ENCODE results near the gene CD244. TPM values are rescaled to one million over a fixed set of nuclear protein-coding genes. Genes with fewer than 3 reads are reported as not detected.

Gene CD244
- total RNA-seq, 1 donor from 2014 or later: not detected

DNA sequence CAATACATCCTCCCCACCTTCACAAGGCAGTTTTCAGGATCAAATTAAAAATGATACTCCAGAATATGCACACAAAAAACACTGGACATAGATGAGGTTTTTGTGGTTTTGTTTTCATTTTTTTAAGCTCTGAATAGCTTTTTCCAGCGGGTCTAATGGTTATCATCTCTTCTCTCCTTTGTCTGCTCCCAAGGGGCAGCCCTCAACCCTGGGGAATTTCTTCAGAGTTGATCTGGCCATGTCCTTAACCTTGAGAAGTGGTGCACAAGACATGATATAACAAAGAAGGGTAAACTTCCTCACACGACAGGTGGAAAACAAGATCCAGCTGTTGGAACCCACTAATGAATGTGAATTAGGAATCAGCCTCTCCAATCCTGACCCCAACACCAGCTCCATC, 1.5 kb upstream of the CD244 start:
- Mint-ChIP-seq H3K4me3 (no peak overlapping the region), H3K4me1 (peaks cover 18% of the 10 kb centered on the region), H3K27ac (no peak overlapping the region), H3K36me3 (no peaks in the 10 kb centered on the region), H3K27me3 (ENCODE audit: low read depth) (peaks cover 5% of the 10 kb centered on the region), H3K9me3 (no peaks in the 10 kb centered on the region)
- no peak for DNase-seq (ENCODE audit: low spot score in 2 of 2, unreplicated experiment in 2 of 2)
- TF ChIP-seq, protein P1, sequence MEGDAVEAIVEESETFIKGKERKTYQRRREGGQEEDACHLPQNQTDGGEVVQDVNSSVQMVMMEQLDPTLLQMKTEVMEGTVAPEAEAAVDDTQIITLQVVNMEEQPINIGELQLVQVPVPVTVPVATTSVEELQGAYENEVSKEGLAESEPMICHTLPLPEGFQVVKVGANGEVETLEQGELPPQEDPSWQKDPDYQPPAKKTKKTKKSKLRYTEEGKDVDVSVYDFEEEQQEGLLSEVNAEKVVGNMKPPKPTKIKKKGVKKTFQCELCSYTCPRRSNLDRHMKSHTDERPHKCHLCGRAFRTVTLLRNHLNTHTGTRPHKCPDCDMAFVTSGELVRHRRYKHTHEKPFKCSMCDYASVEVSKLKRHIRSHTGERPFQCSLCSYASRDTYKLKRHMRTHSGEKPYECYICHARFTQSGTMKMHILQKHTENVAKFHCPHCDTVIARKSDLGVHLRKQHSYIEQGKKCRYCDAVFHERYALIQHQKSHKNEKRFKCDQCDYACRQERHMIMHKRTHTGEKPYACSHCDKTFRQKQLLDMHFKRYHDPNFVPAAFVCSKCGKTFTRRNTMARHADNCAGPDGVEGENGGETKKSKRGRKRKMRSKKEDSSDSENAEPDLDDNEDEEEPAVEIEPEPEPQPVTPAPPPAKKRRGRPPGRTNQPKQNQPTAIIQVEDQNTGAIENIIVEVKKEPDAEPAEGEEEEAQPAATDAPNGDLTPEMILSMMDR (IDR thresholded peaks at IDR 0.05; ENCODE audit: unreplicated experiment): no peak

GRCh38 chr1:160863774-160864131, 1.1 kb upstream of the CD244 start:
- H3K36me3 Mint-ChIP-seq: no peaks in the 10 kb centered on the region
- no peaks in the 10 kb centered on the region for H3K9me3 Mint-ChIP-seq
- H3K27me3 Mint-ChIP-seq (ENCODE audit: low read depth): peaks cover 4% of the 10 kb centered on the region
- peaks cover 18% of the 10 kb centered on the region for H3K4me1 Mint-ChIP-seq
- no peak for DNase-seq (ENCODE audit: low spot score in 2 of 2, unreplicated experiment in 2 of 2)
- H3K4me3 Mint-ChIP-seq: no peak overlapping the region
- H3K27ac Mint-ChIP-seq: no peak overlapping the region
- TF ChIP-seq, protein P1 (IDR thresholded peaks at IDR 0.05; ENCODE audit: unreplicated experiment): no peak

GRCh38 chr1:160863061-160863773, 530 bp upstream of the CD244 start:
- no peak for DNase-seq (ENCODE audit: low spot score in 2 of 2, unreplicated experiment in 2 of 2)
- Mint-ChIP-seq H3K27ac (no peak overlapping the region), H3K4me1 (peaks cover 18% of the 10 kb centered on the region), H3K4me3 (no peak overlapping the region), H3K36me3 (no peaks in the 10 kb centered on the region), H3K27me3 (ENCODE audit: low read depth) (peaks cover 4% of the 10 kb centered on the region), H3K9me3 (no peaks in the 10 kb centered on the region)
- TF ChIP-seq, protein P1 (IDR thresholded peaks at IDR 0.05; ENCODE audit: unreplicated experiment): no peak

DNA sequence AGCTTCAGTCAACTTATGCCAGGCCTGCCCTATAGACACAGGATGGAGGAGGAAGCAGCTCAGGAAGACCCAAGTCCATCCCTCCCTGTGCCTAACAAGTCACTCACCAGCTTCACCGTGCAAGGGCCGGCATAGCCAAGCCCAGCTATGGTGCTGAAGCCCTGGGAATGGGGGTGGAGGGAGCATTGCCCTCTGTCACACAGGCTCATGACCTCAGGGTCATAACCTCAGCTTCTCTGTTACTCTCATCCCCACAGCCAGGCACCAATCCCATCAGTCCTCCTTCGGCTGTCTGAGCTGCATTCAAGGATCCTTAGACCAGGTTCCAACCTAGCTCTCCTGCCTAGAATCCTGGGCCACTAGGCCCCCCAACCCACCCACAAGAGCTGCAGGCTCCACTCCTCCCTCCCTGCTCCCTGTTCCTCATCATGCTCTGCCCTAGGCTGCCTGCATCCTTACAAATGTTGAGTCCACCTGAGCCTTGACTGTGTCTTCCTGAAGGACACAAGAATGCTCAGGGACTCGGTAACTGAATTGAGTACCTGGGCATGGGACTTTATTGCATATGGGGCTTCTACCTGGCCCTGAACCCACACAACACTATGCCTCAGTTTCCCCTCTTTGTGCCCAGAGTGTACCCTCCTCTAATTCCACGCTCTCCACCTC, 1.7 kb downstream of the CD244 start:
- H3K27ac Mint-ChIP-seq: no peak overlapping the region
- DNase-seq (ENCODE audit: low spot score in 2 of 2, unreplicated experiment in 2 of 2): no peak
- H3K27me3 Mint-ChIP-seq (ENCODE audit: low read depth): peaks cover 4% of the 10 kb centered on the region

GRCh38 chr1:160859166-160859565, 3.5 kb downstream of the CD244 start:
- Mint-ChIP-seq H3K9me3 (no peaks in the 10 kb centered on the region), H3K4me1 (peaks cover 7% of the 10 kb centered on the region), H3K4me3 (no peak overlapping the region), H3K36me3 (no peaks in the 10 kb centered on the region), H3K27ac (no peak overlapping the region), H3K27me3 (ENCODE audit: low read depth) (peaks cover 4% of the 10 kb centered on the region)
- no peak for DNase-seq (ENCODE audit: low spot score in 2 of 2, unreplicated experiment in 2 of 2)
- TF ChIP-seq, protein P1 (IDR thresholded peaks at IDR 0.05; ENCODE audit: unreplicated experiment): no peak

More for the DNA sequence above, 1.7 kb downstream of the CD244 start:
- Mint-ChIP-seq H3K9me3 (no peaks in the 10 kb centered on the region), H3K4me3 (no peak overlapping the region), H3K36me3 (no peaks in the 10 kb centered on the region), H3K4me1 (peaks cover 7% of the 10 kb centered on the region)
- TF ChIP-seq, protein P1 (IDR thresholded peaks at IDR 0.05; ENCODE audit: unreplicated experiment): no peak

All from mesothelial cell of epicardium (in vitro differentiated cells).